Activated CD4-positive, alpha-beta memory T cell treated with anti-CD3 and anti-CD28 coated beads for 36 hours (primary cell): ENCODE data around the gene PTAR1. TPM values are rescaled to one million over a fixed set of nuclear protein-coding genes. Genes with fewer than 3 reads are reported as not detected.

Experiments used
- CTCF ChIA-PET: fragments of 350-600 bp; sonication (Branson Sonifier 250); formaldehyde crosslinking; loops from one replicate; lab custom pipeline; 2021; ENCODE audit warnings: antibody characterized with exemption, inconsistent platforms; lab: Charles Lee
- POLR2A ChIA-PET: fragments of 350-600 bp; sonication (Branson Sonifier 250); formaldehyde crosslinking; loops from one replicate; lab custom pipeline; 2021; ENCODE audit warnings: antibody characterized with exemption; lab: Charles Lee
- DNase-seq: peaks from one replicate; pipeline ENCODE4 v3.0.0-alpha.2; 2020
- H3K27ac Mint-ChIP-seq: one replicate; pipeline ENCODE4 v1.8.0; 2021; ENCODE audit warnings: mixed read lengths
- H3K27me3 Mint-ChIP-seq: one replicate; pipeline ENCODE4 v1.8.0; 2021; ENCODE audit warnings: mixed read lengths
- H3K36me3 Mint-ChIP-seq: one replicate; pipeline ENCODE4 v1.8.0; 2021; ENCODE audit warnings: mixed read lengths
- H3K4me1 Mint-ChIP-seq: one replicate; pipeline ENCODE4 v1.8.0; 2021; ENCODE audit warnings: low read depth, mixed read lengths
- H3K4me3 Mint-ChIP-seq: one replicate; pipeline ENCODE4 v1.8.0; 2021; ENCODE audit warnings: mild to moderate bottlenecking, mixed read lengths
- H3K9me3 Mint-ChIP-seq: one replicate; pipeline ENCODE4 v1.8.0; 2021; ENCODE audit warnings: mixed read lengths
- intact Hi-C: fragments of 100-400 bp; cut with micrococcal nuclease; formaldehyde crosslinking; loops from one replicate; pipeline ENCODE4 v1.15.1; 2023
- total RNA-seq, 2 experiments: library from RNA; stranded (reverse); gene quantifications; one replicate each; pipeline ENCODE4 v1.2.3, GENCODE V29; 2021

Gene PTAR1
- total RNA-seq, 2 experiments from 2014 or later, result 37.0 to 37.3 TPM

GRCh38 chr9:69697475-69697874 lies 62.3 kb downstream of the PTAR1 start:
- peaks cover 8% of the 10 kb centered on the region for H3K36me3 Mint-ChIP-seq
- intact Hi-C loops, result no loop called here
- peaks cover 34% of the 10 kb centered on the region for H3K9me3 Mint-ChIP-seq
- ChIA-PET POLR2A (no interaction called here), CTCF (no interaction called here)
- H3K27me3 Mint-ChIP-seq, result peaks cover 2% of the 10 kb centered on the region
- DNase-seq, result no peak
- no peaks in the 10 kb centered on the region for H3K4me1 Mint-ChIP-seq
- no peak overlapping the region for H3K4me3 Mint-ChIP-seq
- no peak overlapping the region for H3K27ac Mint-ChIP-seq

DNA sequence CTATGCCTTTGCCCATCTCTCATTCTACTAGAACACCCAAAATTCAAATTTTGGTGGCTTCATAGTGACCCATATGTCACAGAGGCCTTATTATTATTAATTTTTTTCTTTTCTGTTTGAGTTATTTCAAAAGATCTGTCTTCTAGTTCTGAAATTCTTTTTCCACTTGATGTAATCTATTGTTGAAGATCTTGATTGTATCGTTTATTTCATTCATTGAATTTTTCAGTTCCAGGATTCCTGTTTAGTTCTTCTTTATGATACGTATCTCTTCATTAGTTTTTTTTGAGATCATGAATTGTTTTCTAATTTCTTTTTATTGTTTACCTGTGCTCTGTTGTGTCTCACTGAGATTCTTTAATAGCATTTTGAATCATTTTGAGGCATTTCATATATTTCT lies 63.0 kb downstream of the PTAR1 start:
- ChIA-PET CTCF (no interaction called here), POLR2A (no interaction called here)
- H3K36me3 Mint-ChIP-seq, result peaks cover 6% of the 10 kb centered on the region
- no peak for DNase-seq
- intact Hi-C loops, result no loop called here
- no peaks in the 10 kb centered on the region for H3K4me1 Mint-ChIP-seq
- no peak overlapping the region for H3K27ac Mint-ChIP-seq
- no peak overlapping the region for H3K4me3 Mint-ChIP-seq
- peaks cover 2% of the 10 kb centered on the region for H3K27me3 Mint-ChIP-seq
- peaks cover 32% of the 10 kb centered on the region for H3K9me3 Mint-ChIP-seq

- H3K4me3 Mint-ChIP-seq, result no peak overlapping the region
- H3K4me1 Mint-ChIP-seq, result no peaks in the 10 kb centered on the region
- intact Hi-C loops, result no loop called here
- no peaks in the 10 kb centered on the region for H3K36me3 Mint-ChIP-seq
- peaks cover 4% of the 10 kb centered on the region for H3K9me3 Mint-ChIP-seq
- H3K27me3 Mint-ChIP-seq, result peaks cover 6% of the 10 kb centered on the region
- ChIA-PET POLR2A (no interaction called here), CTCF (interaction anchor here (1.7 kb wide), 1 partner anchor 17 kb away, joined by 4 read pairs; the partner anchor contains the start of gene APBA1)
- DNase-seq, result no peak
- no peak overlapping the region for H3K27ac Mint-ChIP-seq
Measured at GRCh38 chr9:69689991-69690538, 69.7 kb downstream of the PTAR1 start.

DNA sequence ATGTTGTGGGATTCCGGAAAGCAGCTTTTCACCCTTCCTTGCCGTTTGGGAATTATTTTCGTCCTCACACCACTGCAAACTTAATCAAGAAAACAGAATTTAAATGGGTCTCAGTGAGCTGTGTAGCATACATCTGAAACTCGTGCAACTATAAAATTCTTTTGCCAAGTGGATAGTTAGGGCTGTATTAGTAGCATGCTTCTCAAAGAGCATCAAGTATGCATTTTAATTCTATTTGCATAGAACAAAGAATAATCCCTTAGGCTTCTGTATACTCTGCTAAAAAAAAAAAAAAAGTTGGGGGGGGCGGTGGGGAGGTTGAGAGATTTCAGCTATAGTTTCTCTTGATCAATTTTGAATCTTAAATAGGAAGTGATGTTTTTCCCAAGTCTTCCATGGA lies 75.9 kb downstream of the PTAR1 start:
- no peaks in the 10 kb centered on the region for H3K4me1 Mint-ChIP-seq
- DNase-seq, result no peak
- no peak overlapping the region for H3K27ac Mint-ChIP-seq
- H3K27me3 Mint-ChIP-seq, result peaks cover 4% of the 10 kb centered on the region
- ChIA-PET CTCF (no interaction called here), POLR2A (no interaction called here)
- no peaks in the 10 kb centered on the region for H3K9me3 Mint-ChIP-seq
- intact Hi-C loops, result no loop called here
- no peak overlapping the region for H3K4me3 Mint-ChIP-seq
- no peaks in the 10 kb centered on the region for H3K36me3 Mint-ChIP-seq

GRCh38 chr9:69678843-69679538 lies 80.8 kb downstream of the PTAR1 start:
- Mint-ChIP-seq H3K4me1 (peaks cover 5% of the 10 kb centered on the region), H3K36me3 (no peaks in the 10 kb centered on the region), H3K27me3 (peaks cover 5% of the 10 kb centered on the region), H3K27ac (no peak overlapping the region), H3K4me3 (no peak overlapping the region), H3K9me3 (no peaks in the 10 kb centered on the region)
- ChIA-PET CTCF (interaction anchor here (0.7 kb wide), 1 partner anchor 730 kb away, joined by 3 read pairs; no protein-coding TSS in a partner anchor), POLR2A (no interaction called here)
- no peak for DNase-seq
- intact Hi-C loops, result no loop called here

DNA sequence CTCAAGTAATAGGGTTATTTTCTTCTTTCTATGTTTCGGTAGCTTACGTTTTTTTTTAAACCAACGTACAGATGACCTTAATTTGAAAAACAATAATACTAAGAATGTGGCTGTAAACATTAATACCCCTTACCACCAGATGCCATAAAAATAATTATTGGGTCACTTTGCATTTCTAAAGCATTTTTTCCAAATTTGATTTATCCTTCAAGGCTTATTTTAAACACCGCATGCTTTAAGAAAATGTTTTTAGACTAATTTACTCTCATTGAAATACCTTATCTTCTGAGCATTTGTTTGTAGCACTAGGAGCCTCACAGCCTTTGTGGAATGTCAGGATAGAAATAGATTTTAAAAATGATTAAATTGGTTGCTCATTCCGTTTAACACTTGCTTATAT lies 81.9 kb downstream of the PTAR1 start:
- no peaks in the 10 kb centered on the region for H3K36me3 Mint-ChIP-seq
- peaks cover 7% of the 10 kb centered on the region for H3K27me3 Mint-ChIP-seq
- peaks cover 10% of the 10 kb centered on the region for H3K4me1 Mint-ChIP-seq
- H3K9me3 Mint-ChIP-seq, result no peaks in the 10 kb centered on the region
- H3K27ac Mint-ChIP-seq, result no peak overlapping the region
- ChIA-PET CTCF (no interaction called here), POLR2A (no interaction called here)
- intact Hi-C loops, result no loop called here
- no peak overlapping the region for H3K4me3 Mint-ChIP-seq
- DNase-seq, result no peak

DNA sequence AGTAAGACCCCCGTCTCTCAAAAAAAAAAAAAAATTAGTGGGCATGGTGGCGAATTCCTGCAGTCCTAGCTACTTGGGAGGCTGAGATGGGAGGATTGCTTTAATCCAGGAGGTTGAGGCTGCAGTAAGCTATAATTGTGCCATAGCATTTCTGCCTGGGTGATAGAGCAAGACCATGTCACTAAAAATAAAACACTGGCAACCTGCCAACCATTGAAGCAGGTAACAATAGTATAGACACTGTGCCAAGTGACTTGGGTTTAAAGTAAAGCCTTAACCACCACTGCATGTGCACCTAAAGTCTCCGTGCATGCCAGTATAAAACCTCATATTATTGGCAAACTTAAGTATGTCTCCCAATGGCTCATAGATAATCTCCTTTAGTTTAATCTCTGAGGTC lies 84.2 kb downstream of the PTAR1 start:
- Mint-ChIP-seq H3K27ac (no peak overlapping the region), H3K27me3 (peaks cover 18% of the 10 kb centered on the region), H3K36me3 (no peaks in the 10 kb centered on the region), H3K4me3 (no peak overlapping the region), H3K9me3 (no peaks in the 10 kb centered on the region), H3K4me1 (peaks cover 16% of the 10 kb centered on the region)
- DNase-seq, result no peak
- intact Hi-C loops, result no loop called here
- ChIA-PET CTCF (interaction anchor here (0.6 kb wide), 1 partner anchor 349 kb away, joined by 4 read pairs; no protein-coding TSS in a partner anchor), POLR2A (no interaction called here)

GRCh38 chr9:69674716-69675438 lies 84.9 kb downstream of the PTAR1 start:
- no peaks in the 10 kb centered on the region for H3K9me3 Mint-ChIP-seq
- DNase-seq, result no peak
- no peak overlapping the region for H3K4me3 Mint-ChIP-seq
- CTCF ChIA-PET, result no interaction called here
- POLR2A ChIA-PET, result no interaction called here
- intact Hi-C loops, result no loop called here
- H3K36me3 Mint-ChIP-seq, result no peaks in the 10 kb centered on the region
- peaks cover 16% of the 10 kb centered on the region for H3K4me1 Mint-ChIP-seq
- H3K27me3 Mint-ChIP-seq, result peaks cover 22% of the 10 kb centered on the region
- H3K27ac Mint-ChIP-seq, result no peak overlapping the region

DNA sequence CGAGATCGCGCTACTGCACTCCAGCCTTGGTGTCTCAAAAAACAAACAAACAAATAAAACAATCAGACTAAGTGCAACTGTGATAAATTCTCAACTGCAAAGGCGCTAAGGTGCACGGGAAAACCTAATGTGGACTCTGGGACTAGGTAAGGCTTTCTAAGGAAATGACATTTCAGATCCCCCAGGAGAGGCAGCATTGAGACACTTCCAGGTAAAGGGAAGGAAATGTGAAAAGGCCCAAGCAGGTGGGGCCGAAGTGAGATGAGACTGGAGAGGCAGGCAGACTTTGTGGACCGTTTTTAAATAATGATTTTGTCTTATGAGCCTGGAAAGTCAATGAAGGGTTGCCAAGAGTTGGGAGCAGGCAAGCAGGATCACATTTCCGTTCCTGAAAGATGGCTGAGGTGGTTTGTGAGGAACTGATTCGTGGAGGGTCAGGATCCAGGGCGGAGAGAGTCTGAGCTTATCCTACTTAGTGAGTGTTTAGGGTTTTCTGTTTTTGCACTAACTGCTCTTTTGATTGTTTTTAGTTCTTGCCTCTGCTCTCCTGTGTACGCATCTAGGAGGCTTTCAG lies 85.6 kb downstream of the PTAR1 start:
- Mint-ChIP-seq H3K27me3 (peaks cover 22% of the 10 kb centered on the region), H3K9me3 (no peaks in the 10 kb centered on the region), H3K4me1 (peaks cover 16% of the 10 kb centered on the region), H3K36me3 (no peaks in the 10 kb centered on the region), H3K27ac (no peak overlapping the region), H3K4me3 (no peak overlapping the region)
- POLR2A ChIA-PET, result no interaction called here
- CTCF ChIA-PET, result interaction anchor here (0.9 to 2.4 kb wide), 11 partner anchors 13 to 249 kb away, joined by 3 to 10 read pairs (median 4); partner anchors contain the start of gene PTAR1
- intact Hi-C loops, result no loop called here
- no peak for DNase-seq

DNA sequence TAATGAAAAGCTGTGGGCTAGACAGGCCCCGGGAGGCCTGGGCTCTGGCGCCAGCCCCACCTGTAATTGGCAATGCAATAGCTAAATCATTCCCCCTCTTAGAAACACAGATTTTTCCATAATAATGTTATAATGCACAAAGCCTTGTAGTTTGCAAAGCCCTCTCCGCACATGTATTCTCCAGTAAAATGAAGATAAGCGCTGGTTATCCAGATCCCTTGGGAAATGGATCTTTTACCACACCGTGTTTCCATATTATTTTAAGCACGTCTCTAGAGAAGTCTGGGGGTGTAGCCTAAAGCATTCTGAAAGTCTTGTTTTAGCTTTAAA lies 86.5 kb downstream of the PTAR1 start:
- DNase-seq, result no peak
- intact Hi-C loops, result loop anchor here (1.0 kb wide), 2 partner anchors 86 to 205 kb away; no protein-coding TSS in a partner anchor
- CTCF ChIA-PET, result interaction anchor here (0.6 to 2.4 kb wide), 19 partner anchors 11 to 643 kb away, joined by 3 to 10 read pairs (median 4); partner anchors contain the start of gene PTAR1
- POLR2A ChIA-PET, result interaction anchor here (1.7 kb wide), 1 partner anchor 87 kb away, joined by 3 read pairs; the partner anchor contains the start of gene PTAR1
- Mint-ChIP-seq H3K9me3 (no peaks in the 10 kb centered on the region), H3K27me3 (peaks cover 22% of the 10 kb centered on the region), H3K36me3 (no peaks in the 10 kb centered on the region), H3K4me1 (peaks cover 16% of the 10 kb centered on the region), H3K27ac (no peak overlapping the region), H3K4me3 (peak overlapping the region; percentile 69)

DNA sequence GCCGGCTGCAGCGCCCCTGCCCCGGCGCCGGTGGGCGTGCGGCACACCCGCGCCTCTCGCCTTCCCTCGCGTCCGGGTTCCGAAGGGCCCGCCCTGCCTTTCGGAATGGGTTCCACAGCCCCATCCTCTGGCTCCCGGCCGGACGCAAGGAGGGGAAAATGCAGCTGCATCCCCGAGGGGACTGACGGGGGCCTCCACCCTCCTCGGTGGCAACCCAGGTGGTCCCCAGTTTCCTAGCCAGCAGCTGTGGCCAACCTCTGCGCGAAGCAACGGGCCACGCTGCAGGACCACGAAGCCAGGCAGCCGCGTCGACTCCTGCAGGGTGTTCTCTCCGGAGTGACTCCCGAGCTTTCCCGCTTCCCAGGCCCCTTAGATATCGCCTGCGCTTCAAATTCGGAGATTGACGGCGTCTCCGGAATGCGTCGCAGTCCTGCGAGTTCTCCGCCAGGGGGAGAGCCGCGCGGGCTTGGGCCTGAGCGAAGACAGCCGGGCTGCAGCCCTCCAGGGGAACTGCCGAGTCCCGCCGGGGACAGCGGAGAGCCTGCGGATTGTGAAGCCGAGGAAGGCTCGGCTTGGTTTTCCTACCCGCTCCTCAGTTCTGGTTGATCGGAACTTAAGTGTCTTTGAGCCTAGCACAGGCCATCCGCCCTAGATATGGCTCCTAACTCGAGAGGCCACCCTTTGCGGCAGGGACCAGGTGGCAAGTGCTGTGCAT lies 87.1 kb downstream of the PTAR1 start:
- Mint-ChIP-seq H3K4me1 (peaks cover 16% of the 10 kb centered on the region), H3K36me3 (no peaks in the 10 kb centered on the region), H3K9me3 (no peaks in the 10 kb centered on the region), H3K4me3 (peak overlapping the region; percentile 69), H3K27me3 (peaks cover 22% of the 10 kb centered on the region), H3K27ac (no peak overlapping the region)
- peak; percentile 81 for DNase-seq
- ChIA-PET CTCF (interaction anchor here (0.6 to 2.4 kb wide), 22 partner anchors 11 to 644 kb away, joined by 3 to 10 read pairs (median 4); partner anchors contain the start of gene PTAR1), POLR2A (interaction anchor here (1.7 kb wide), 1 partner anchor 87 kb away, joined by 3 read pairs; the partner anchor contains the start of gene PTAR1)
- intact Hi-C loops, result loop anchor here (1.0 kb wide), 3 partner anchors 87 to 247 kb away; no protein-coding TSS in a partner anchor
